Mesodermal cell (in vitro differentiated cells): ENCODE measurements around the gene PCDH1.

Experiments used
- H3K27ac ChIP-seq: 2 replicates; pipeline ENCODE4 v1.7.0; 2013; ENCODE audit warnings: mild to moderate bottlenecking, low read depth, low read length, moderate library complexity; ENCODE audit not compliant: severe bottlenecking
- H3K36me3 ChIP-seq: 2 replicates; pipeline ENCODE4 v1.7.1; 2013; ENCODE audit warnings: mild to moderate bottlenecking, low read length, moderate library complexity; ENCODE audit not compliant: control insufficient read depth, insufficient read depth
- H3K4me1 ChIP-seq: one replicate; pipeline ENCODE4 v1.7.1; 2013; ENCODE audit warnings: mild to moderate bottlenecking, low read length; ENCODE audit not compliant: insufficient read depth, control insufficient read depth, poor library complexity, severe bottlenecking
- H3K4me3 ChIP-seq: 2 replicates; pipeline ENCODE4 v1.7.0; 2013; ENCODE audit warnings: low read length, control low read depth, mild to moderate bottlenecking; ENCODE audit not compliant: insufficient read depth, poor library complexity, severe bottlenecking; ENCODE audit errors: extremely low read depth
- H3K9me3 ChIP-seq: 2 replicates; pipeline ENCODE4 v1.7.1; 2013; ENCODE audit warnings: mild to moderate bottlenecking, low read length, moderate library complexity; ENCODE audit not compliant: control insufficient read depth
- WGBS, 2 experiments: methylation state at CpG; one replicate each; pipeline ENCODE4 v1.1.5; 2013; ENCODE audit warnings: missing lambda C conversion rate in 2 of 2; ENCODE audit not compliant: insufficient coverage in 2 of 2; 5-methylcytosine and 5-hydroxymethylcytosine counted together

The PCDH1 gene

GRCh38 chr5:141864371-141865370, 13.5 kb downstream of the PCDH1 start:
- H3K4me3 ChIP-seq, result no peak overlapping the region
- WGBS, 2 experiments, result 95 to 96% methylated on average over 23 to 24 of the region's 24 CpGs
- H3K27ac ChIP-seq, result no peak overlapping the region
- H3K4me1 ChIP-seq, result peaks cover under 1% of the 10 kb centered on the region
- H3K9me3 ChIP-seq, result no peaks in the 10 kb centered on the region
- H3K36me3 ChIP-seq, result peaks cover 25% of the 10 kb centered on the region

- no peak overlapping the region for H3K4me3 ChIP-seq
- H3K9me3 ChIP-seq, result no peaks in the 10 kb centered on the region
- H3K4me1 ChIP-seq, result no peaks in the 10 kb centered on the region
- WGBS, 2 experiments, result 95 to 97% methylated on average over 17 to 20 of the region's 20 CpGs
- H3K36me3 ChIP-seq, result peaks cover 25% of the 10 kb centered on the region
- H3K27ac ChIP-seq, result no peak overlapping the region
These were observed 14.5 kb downstream of the PCDH1 start for GRCh38 chr5:141863569-141864178.

DNA sequence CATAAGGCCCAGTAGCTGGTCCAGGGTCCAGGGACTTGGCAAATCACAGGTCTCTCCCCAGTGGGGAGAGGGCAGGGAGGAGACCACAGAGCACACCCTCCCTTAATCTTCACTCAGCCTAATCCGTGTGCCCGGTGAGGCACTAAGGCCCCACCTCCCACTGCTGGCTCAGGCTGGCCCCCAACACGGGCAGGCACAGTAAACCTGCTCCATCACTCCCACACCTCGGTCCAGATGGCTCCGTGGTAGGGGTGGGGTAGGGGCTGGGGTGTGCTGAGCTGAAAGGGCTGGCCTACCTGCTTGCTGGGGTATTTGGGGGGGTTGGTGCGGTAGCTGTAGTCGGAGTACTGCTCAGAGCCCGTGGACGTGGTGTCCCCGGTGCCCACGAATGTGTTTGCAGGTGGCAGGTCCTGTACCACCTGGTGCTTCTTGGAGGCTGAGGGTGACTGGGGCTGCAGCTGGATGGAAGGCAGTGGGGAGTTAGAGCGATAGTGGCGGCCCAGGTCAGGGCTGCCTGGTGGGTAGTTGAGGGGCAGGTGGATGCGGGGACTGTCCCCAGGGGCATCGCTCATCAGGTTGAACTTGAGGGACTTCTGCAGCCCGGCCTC, 15.2 kb downstream of the PCDH1 start:
- 93 to 100% methylated on average over 8 to 11 of the region's 16 CpGs for WGBS, 2 experiments
- H3K4me3 ChIP-seq, result no peak overlapping the region
- H3K9me3 ChIP-seq, result no peaks in the 10 kb centered on the region
- H3K27ac ChIP-seq, result no peak overlapping the region
- peaks cover 25% of the 10 kb centered on the region for H3K36me3 ChIP-seq
- H3K4me1 ChIP-seq, result peaks cover 2% of the 10 kb centered on the region

DNA sequence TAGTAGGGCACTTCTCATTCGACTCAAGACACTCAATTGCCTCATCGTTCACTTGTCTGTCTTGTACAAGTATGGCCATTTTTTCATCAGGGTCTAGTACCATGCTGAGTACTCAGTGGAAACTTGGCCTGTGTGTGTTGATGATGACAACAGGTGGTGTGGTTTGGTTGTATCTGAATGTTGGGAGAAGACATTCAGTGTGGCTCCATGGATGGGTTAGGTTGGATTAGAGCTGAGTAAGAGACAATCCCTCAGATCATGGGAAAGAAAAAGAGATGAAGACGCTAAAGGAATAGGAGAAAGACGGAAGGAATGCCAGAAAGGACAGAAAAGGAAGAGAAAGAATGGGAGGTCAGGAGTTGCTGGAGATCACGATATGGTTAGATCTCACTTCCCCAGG, 17.0 kb downstream of the PCDH1 start:
- H3K36me3 ChIP-seq, result peaks cover 23% of the 10 kb centered on the region
- peaks cover 6% of the 10 kb centered on the region for H3K4me1 ChIP-seq
- H3K4me3 ChIP-seq, result no peak overlapping the region
- no peaks in the 10 kb centered on the region for H3K9me3 ChIP-seq
- 90 to 94% methylated on average over 3 to 5 of the region's 5 CpGs for WGBS, 2 experiments
- no peak overlapping the region for H3K27ac ChIP-seq

- Histone ChIP-seq H3K9me3 (no peaks in the 10 kb centered on the region), H3K4me1 (peaks cover 6% of the 10 kb centered on the region), H3K27ac (no peak overlapping the region), H3K36me3 (peaks cover 4% of the 10 kb centered on the region), H3K4me3 (no peak overlapping the region)
- WGBS, 2 experiments, result 32 to 55% methylated on average over 4 of the region's 5 CpGs
These were observed 20.0 kb downstream of the PCDH1 start for GRCh38 chr5:141858079-141858765.

- no peak overlapping the region for H3K4me3 ChIP-seq
- peaks cover 6% of the 10 kb centered on the region for H3K4me1 ChIP-seq
- WGBS, 2 experiments, result 90 to 96% methylated on average over 8 to 12 of the region's 12 CpGs
- H3K36me3 ChIP-seq, result peaks cover 4% of the 10 kb centered on the region
- no peak overlapping the region for H3K27ac ChIP-seq
- no peaks in the 10 kb centered on the region for H3K9me3 ChIP-seq
These were observed 21.0 kb downstream of the PCDH1 start for GRCh38 chr5:141857226-141857625.

DNA sequence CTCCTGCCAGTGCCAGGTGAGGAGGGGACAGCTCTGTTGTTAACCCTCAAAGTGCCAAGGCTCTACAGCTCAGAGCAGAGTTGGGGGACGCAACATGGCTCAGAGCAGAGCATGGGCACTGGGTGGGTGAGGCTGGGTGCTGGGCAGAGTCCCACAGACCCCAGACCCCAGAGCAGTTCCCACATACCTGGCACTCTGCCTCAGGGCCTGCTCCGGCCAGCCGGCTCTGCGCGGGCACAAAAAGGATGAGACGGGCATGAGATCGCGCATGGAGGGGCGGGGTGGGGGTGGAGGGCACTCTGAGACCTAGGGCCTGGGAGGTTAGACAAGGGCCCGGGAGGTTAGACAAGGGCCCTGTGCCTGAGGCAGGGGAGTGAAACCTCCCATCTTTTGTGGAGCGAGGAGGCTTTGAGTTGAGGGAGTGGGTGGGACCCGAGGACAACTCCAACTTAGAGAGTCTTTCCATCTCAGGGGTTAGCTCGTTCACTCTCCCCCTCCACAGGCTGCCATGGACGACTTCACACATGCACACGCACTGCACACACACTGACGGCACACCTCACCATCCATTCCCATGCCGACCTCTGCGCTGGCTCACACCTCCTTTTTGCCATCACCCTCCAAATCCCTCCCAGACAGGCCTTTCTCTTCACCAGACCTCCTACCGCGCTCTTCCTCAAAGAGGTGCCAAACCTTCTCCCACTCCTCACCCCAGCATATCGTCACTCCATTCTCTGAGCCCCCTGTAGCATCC, 22.0 kb downstream of the PCDH1 start:
- 92 to 94% methylated on average over 9 to 21 of the region's 21 CpGs for WGBS, 2 experiments
- Histone ChIP-seq H3K36me3 (no peaks in the 10 kb centered on the region), H3K4me1 (peaks cover 6% of the 10 kb centered on the region), H3K27ac (no peak overlapping the region), H3K9me3 (no peaks in the 10 kb centered on the region), H3K4me3 (no peak overlapping the region)

DNA sequence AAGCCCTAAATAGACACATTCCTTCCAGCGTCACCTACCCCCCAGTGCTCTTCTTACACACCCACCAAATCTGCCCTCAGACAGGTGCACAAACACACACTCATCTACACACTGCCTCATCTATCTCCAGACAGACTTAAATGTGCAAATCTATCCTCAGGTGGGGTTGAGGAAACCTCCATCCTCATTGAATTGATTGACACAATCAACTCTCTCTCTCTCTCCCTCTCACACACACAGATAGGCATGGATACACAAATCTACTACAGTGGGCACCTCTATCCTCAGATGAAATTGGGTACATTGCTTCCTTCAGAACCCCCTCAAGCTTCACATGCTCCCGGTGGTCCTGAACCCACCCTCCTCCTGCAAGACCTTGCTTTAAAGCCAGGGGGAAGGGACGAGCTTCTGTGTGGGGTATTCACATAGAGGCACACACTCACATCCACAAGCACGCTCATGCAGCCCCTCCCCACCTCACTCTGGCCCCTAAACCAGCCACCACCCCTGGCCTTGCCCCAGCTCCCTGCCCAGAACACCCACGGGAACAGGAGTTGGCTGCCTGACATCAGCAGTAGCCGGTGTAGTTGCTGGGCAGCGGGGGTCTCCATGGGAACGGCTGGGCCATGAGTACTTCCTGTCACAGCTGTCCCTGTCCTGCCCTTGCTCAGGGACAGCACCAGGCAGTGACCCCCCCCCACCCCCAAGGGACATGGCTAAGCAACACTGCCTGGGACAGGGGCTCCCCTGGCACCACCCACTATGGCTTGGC, 22.8 kb downstream of the PCDH1 start:
- no peaks in the 10 kb centered on the region for H3K9me3 ChIP-seq
- 69 to 92% methylated on average over 2 to 3 of the region's 8 CpGs for WGBS, 2 experiments
- peaks cover 6% of the 10 kb centered on the region for H3K4me1 ChIP-seq
- H3K4me3 ChIP-seq, result no peak overlapping the region
- H3K36me3 ChIP-seq, result no peaks in the 10 kb centered on the region
- no peak overlapping the region for H3K27ac ChIP-seq

GRCh38 chr5:141853895-141854626, 24.1 kb downstream of the PCDH1 start:
- no peaks in the 10 kb centered on the region for H3K36me3 ChIP-seq
- WGBS, 2 experiments, result 83 to 84% methylated on average over 25 to 27 of the region's 33 CpGs
- no peak overlapping the region for H3K4me3 ChIP-seq
- H3K4me1 ChIP-seq, result peaks cover 7% of the 10 kb centered on the region
- no peak overlapping the region for H3K27ac ChIP-seq
- no peaks in the 10 kb centered on the region for H3K9me3 ChIP-seq
